Measurements from ENCODE around the gene KLHL30. TPM values are rescaled to one million over a fixed set of nuclear protein-coding genes. Genes with fewer than 3 reads are reported as not detected.

Gene KLHL30
- total RNA-seq, 4 donors from 2014 or later = 0.65 to 1.9 (median 0.78) TPM

DNA sequence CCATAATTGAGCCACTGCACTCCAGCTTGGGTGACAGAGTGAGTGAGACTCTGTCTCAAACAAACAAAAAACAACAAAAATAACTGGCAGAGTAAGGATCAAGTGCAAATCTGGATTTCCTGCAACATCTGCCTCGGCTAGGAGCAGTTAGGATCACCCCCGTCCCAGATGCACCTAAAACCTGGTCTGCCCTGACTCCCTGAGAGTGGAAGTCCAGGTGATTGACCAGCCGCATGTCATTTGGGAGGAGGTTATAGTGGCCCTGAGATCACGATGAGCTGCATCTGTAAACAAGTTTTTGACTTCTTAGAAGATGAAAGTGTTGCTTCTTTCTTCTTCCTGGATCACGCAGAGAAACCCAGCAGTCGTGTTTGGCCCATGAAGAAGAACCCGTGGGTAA, 43.3 kb upstream of the KLHL30 start:
- TF ChIP-seq, protein P1, sequence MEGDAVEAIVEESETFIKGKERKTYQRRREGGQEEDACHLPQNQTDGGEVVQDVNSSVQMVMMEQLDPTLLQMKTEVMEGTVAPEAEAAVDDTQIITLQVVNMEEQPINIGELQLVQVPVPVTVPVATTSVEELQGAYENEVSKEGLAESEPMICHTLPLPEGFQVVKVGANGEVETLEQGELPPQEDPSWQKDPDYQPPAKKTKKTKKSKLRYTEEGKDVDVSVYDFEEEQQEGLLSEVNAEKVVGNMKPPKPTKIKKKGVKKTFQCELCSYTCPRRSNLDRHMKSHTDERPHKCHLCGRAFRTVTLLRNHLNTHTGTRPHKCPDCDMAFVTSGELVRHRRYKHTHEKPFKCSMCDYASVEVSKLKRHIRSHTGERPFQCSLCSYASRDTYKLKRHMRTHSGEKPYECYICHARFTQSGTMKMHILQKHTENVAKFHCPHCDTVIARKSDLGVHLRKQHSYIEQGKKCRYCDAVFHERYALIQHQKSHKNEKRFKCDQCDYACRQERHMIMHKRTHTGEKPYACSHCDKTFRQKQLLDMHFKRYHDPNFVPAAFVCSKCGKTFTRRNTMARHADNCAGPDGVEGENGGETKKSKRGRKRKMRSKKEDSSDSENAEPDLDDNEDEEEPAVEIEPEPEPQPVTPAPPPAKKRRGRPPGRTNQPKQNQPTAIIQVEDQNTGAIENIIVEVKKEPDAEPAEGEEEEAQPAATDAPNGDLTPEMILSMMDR (IDR thresholded peaks at IDR 0.05; ENCODE audit: low read depth) = no peak

GRCh38 chr2:238096311-238097011, 42.0 kb upstream of the KLHL30 start:
- TF ChIP-seq, protein P1 (IDR thresholded peaks at IDR 0.05; ENCODE audit: low read depth) = no peak

GRCh38 chr2:238097201-238097987, 41.1 kb upstream of the KLHL30 start:
- TF ChIP-seq, protein P1 (IDR thresholded peaks at IDR 0.05; ENCODE audit: low read depth) = no peak

- TF ChIP-seq, protein P1 (IDR thresholded peaks at IDR 0.05; ENCODE audit: low read depth) = no peak
Observed at GRCh38 chr2:238097988-238098871, 40.2 kb upstream of the KLHL30 start.

GRCh38 chr2:238098901-238099713, 39.4 kb upstream of the KLHL30 start:
- TF ChIP-seq, protein P1 (IDR thresholded peaks at IDR 0.05; ENCODE audit: low read depth) = no peak

DNA sequence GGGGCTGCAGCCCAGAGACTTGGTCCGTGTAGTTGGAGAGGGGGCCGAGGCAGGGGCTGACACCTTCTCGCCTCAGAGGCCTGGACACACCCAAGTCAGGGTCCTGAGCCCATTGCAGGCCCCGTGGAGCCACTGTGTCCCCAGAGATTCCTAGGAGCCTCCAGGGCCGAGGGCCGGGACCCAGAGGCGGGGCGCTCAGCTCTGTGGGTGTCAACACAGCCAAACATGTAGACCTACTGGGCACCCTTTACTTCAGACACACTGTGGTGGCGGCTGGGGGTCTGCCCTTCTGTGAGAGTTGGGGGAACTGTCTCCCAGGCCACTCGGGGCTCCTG, 38.8 kb upstream of the KLHL30 start:
- TF ChIP-seq, protein P1 (IDR thresholded peaks at IDR 0.05; ENCODE audit: low read depth) = no peak
